NCI-H2227 (cell line): ENCODE measurements around the gene SCN1B.
"Not testable (repeated sequence)": the region's sequence is repeated elsewhere in the genome, so short reads cannot be mapped to it uniquely, and the experiment has no call there.

Experiments
- DNase-seq: peaks from one replicate; lab custom pipeline; 2025; ENCODE audit not compliant: unreplicated experiment; lab: John Stamatoyannopoulos, UW

The SCN1B gene

DNA sequence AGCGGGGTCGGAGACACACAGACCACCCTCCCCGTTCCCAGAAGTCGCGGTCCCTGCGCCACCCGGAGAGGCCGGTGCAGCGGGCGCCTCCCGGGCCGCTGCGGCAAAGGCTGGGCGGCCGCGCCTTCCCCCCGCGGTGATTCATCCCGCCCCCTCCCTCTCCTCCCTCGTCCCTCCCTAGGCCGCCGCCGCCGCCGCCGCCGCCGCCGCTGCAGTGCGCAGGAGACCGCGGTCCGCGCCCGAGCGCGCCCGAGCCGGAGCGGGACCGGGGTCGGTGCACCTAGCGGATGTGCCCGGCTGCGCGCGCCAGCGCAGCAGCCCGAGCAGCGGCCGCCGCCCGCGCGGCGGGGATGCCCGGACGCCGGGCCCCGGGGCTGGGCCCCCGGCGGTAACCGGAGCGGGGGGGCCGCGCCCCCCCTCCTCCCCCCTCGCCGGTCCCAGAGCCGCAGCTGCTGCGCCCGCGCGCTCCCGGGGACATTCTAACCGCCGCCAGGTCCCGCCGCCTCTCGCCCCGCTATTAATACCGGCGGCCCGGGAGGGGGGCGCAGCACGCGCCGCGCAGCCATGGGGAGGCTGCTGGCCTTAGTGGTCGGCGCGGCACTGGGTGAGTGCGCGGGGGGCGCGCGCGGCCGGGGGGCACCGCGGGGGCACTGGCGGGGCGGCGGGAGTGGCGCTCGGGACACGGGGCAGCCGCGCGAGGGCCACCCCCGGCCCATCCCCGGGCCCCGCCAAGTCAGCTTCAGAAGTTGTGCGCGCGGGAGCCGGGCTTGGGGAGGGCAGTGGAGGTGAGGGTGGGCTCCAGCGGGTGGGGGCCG is at the start of gene SCN1B:
Gene SCN1B (plus strand): TSS at position 214 of the 815 bp plus-strand sequence. CDS start 351 bp downstream, at position 565.
- peak; percentile 97 for DNase-seq

DNA sequence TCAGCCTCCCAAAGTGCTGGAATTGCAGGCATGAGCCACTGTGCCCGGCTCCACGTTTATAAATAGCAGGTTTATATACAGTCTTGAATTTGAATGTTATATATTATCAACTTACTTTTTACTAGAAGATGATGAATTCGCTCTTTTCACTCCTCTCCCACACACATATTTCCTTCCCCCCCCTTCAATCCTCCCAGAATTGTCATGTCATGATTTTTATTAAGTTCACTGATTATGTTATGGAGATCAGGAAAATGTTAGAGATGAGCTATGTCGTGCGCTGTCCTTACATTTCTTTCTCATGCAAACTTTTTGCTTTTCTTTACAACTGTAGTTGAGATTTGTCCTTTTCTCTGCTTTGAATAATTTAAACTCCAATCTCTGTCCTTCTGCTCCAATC is 48.0 kb upstream of the SCN1B start:
- DNase-seq: no peak

DNA sequence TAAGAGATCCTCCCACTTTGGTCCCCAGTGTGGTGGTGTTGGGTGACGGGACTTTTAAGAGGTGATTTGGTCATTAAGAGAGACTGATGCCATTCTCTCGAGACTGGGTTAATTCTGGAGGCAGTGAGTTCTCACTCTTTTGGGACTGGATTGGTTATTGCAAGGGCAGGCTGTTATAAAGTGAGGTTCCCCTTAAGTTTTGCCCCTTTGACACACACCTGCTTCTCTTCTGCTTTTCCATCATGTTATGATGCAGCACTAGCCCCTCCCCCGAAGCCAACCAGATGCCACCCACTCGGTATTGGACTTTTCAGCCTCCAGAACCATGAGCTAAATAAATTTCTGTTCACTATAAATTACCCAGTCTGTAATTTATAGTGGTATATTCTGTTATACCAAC is 46.5 kb upstream of the SCN1B start:
- no peak for DNase-seq

DNA sequence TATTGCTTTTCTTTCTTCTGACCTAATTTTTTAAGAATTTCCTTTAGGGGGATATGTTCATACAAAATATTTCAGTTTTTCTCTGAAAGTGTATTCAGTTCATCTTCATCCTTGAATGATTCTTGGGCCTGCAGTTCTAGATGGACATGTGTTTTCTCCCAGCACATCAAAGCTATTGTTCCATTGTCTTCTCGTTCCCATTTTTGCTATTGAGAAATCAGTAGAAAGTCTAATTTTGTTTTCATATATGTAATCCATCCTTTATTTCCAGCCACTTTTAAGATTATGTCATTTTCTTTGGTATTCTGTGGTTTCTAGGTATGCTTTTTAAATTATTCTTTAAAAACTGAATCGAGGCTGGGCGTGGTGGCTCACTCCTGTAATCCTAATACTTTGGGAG is 46.0 kb upstream of the SCN1B start:
- DNase-seq: no peak

DNA sequence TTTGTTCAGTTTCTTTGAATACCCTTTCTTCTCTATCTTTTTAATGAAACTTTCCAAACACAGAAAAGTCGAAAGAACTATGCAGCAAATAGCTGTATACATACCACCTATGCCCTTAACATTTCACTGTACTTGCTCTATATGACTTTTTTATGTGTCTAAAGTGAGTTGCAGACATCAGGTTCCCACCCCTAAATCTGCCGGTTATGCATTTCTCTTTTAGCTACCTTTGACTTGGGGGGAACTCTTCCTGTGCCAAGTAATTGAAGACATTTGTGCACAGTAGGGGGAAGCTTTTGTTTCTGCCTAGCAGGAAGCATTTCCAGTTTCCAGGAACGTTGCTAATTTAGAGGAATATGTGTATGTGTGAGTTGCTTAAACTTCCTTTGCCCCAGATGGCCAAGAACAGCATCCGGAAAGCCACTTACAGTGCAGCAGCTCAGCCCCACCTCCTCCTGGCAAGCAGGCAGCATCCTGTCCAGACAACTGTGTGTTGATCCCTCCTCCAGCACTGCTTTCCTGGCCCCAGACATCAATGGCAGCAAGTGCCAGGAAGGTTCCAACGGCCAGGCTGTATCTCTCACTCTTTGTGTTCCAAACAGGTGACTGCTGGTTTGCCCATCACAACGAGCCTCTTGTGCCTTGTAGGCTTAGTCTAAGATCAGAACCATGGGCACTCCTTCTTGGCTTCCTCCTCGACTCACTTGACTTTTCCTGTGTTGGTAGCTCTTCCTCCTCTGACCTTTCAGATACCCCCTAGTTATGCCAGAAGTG is 44.8 kb upstream of the SCN1B start:
- DNase-seq: no peak

DNA sequence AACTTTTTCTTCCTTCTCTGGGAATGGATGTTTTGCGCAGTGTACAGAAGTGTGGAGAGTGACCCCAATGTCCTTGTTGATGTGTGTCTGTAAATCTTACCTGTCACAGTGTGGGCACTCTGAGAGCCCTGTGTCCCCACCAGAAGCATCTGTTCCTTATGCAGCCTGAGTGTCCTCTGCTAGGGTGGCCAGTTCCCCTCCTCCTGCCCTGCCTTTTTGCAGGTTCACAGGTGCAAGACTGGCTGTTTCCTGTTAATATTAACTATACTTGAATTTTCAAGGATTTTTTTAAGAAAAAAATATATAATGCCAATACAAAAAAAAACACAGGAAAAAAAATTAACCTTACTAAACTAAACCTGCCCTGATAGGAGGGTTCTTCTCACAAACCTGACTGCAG is 42.2 kb upstream of the SCN1B start:
- no peak for DNase-seq

DNA sequence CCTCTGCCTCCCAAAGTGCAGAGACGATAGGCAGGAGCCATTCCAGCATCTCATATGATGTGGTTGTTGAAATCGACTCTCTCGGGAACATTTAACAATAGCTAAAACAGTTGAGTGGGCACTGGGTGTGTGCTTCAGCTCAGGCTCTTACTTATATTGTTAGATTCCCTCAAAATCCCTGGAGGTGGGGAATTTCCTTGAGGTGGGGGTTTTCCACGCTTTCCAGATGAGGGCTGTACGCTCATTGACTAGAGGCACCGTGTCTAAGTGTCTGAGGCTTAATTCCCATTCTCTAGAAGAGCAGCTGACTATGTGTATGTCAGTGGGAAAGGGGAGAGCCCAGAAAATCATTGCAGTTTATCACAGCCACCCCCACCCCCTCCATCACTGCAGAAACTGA is 41.0 kb upstream of the SCN1B start:
- no peak for DNase-seq

DNA sequence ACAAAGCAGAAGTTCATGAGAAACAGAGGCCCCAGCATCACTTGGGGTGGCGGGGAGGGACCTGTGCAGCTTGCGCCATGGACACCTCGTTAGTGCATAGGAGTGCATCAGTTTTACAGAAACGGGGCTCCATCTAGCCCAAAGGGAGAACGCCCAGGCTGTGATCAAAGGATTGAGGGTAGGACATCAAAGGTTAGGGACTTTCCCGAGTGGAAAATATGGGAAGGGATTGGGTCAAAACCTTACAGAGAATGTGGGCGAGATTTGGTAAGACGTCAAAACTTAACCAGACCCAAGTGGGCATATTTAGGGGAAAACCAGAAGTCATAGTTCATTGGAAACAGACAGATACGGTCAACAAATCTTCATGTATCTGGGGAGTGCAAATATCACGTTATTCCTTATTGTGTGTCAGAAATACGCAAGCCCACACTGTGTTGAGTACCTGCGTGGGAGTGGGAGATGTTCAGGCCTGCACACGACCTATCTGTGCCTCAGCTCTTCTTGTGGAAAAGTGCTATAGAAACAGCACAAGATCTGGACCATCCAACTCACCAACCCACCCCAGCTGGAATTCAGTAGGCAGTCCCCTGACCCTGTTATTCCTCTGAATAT is 39.6 kb upstream of the SCN1B start:
- no peak for DNase-seq

DNA sequence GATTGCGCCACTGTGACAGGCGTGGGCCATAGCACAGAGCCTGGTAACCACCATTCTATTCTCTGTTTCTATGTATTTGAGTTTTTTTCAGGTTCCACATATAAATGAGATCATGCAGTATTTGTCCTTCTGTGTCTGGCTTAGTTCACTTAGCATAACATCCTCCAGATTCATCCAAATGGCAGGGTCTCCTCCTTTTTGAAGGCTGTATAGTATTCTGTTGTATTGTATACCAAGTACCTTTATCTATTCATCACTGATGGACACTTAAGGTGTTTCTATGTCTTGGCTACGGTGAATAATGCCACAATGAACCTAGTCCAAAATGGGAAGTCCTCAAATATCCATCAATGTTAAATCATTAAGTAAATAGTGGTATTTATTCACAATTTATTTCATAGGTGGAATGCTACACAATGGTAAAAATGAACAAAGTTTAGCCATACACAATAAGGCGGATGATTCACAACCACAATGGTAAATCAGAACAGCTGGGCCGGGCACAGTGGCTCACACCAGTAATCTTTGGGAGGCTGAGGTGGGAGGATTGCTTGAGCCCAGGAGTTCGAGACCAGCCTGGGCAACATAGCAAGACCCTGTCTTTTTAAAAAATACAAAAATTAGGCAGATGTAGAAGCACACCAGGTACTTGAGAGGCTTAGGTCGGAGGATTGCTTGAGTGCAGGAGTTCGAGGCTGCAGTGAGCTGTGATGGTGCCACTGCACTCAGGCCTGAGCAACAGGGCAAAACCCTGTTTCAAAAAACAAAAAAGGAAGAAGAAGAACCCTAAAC is 38.5 kb upstream of the SCN1B start:
- DNase-seq: no peak

DNA sequence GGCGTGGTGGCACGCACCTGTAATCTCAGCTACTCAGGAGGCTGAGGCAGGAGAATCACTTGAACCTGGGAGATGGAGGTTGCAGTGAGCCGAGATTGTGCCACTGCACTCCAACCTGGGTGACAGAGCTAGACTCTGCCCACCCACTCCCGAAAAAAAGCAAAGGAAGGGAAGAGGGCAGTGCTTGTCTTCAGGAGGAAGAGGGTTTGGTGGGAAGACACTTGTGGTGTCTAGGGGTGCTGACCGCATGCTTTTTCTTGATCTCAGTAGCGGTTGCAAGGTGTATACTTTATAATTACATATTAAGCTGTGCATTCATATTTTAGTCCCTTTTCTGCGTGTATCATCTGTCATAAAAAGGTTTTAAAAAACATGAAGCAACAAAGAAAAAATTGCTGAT is 37.7 kb upstream of the SCN1B start:
- DNase-seq: not testable (repeated sequence)

DNA sequence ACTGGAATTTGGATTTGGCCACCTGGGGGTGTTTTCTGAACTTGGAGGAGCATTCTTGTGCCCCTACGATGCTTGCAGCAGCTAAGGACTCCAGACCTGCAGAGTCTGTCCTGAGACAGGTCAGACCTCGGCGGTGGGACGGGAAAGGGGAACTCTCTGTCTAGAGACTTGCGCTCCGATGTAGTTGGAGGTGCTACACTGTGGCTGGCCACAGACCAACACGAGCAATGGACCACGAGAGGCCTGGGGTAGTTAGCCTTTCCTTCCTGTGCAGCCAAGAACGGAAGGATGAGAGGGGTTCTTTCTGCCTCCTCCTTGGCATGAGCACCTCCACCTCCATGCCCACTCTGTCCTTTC is 36.0 kb upstream of the SCN1B start:
- no peak for DNase-seq

DNA sequence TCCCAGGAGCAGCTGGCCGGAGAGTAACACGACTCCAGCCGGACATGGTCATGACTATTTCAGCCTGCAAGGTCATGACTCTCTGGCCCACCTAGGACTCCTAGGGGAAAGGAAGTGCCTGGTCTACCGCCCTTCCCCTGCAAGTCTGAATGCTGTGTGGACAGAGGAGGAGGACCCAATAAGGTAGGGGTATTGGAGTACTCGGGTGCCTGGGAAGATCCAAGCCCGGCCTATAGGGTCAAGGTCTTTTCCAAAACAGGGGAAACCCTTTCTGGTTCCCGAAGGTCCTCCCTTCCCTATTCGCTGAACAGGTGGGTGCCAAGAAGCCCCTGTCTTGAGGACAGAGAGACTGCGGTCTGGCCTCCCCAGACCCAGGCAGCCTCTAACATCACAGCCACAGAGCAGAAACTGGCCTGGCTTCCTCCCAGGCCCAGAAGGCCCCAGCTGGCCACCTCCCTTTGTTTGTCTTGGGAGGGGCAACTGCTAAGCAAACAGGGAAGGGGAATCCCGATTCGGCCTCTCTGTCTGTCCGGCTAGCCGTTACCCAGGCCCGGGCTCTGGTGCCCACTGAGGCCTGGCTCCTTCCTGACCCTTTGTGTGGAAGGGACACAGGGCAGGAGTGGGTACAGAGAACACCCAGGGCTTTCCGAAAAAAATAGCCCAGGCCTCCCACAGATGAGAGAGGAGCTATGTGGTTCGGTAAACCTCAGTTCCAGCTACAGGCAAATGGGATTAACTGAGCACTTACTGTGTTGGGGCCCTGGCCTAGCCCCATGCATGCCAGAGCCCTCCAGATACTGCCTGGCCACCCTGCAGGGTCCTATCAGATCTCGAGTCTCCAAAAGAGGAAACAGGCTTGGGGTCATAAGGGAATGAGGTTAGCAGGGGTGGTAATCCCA is 35.4 kb upstream of the SCN1B start:
- DNase-seq: no peak

DNA sequence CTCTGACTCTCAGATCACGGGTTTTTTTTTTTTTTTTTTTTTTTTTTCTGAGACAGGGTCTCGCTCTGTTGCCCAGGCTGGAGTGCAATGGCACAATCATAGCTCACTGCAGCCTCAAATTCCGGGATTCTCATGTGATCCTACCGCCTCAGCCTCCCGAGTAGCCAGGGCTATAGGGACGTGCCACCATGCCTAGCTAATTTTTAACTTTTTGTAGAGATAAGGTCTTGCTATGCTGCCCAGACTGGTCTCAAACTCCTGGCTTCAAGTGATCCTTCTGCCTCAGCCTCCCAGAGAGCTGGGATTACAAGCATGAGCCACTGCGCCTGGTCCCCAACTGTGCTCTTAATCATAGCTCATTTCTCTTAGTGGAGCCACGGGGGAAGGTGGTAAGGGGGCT is 34.7 kb upstream of the SCN1B start:
- DNase-seq: no peak

DNA sequence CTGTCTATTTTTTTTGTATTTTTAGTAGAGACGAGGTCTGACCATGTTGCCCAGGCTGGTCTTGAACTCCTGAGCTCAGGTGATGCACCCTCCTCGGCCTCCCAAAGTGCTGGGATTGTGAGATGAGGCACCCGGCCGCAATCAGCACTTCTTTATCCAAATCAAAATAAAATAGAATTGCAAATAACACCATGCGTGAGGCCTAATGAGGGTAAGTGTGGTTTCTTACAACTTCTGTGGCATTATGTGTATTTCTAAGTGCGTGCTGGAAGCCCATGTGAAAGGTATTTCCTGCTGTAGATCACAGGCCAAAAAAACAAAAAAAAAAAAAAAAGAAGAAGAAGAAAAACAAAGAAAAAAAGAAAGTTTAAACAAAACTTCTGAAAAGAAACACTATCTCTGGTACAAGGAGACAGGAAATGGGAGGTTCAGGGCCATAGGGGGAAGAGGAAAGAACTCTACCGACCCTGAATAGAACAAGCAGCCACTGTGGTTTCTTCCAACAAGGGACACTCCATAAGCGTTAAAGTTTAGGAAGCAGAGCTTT is 33.1 kb upstream of the SCN1B start:
- no peak for DNase-seq

DNA sequence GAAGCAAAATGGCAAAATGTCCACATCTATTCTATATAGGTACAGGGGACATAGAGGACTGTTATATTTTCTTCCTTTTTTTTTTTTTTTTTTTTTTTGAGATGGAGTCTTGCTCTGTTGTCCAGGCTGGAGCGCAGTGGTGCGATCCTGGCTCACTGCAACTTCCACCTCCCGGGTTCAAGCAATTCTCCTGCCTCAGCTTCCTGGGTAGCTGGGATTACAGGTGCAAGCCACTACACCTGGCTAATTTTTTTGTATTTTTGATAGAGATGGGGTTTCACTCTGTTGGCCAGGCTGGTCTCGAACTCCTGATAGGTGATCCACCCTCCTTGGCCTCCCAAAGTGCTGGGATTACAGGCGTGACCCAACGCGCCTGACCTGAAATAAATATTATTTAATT is 32.0 kb upstream of the SCN1B start:
- not testable (repeated sequence) for DNase-seq

DNA sequence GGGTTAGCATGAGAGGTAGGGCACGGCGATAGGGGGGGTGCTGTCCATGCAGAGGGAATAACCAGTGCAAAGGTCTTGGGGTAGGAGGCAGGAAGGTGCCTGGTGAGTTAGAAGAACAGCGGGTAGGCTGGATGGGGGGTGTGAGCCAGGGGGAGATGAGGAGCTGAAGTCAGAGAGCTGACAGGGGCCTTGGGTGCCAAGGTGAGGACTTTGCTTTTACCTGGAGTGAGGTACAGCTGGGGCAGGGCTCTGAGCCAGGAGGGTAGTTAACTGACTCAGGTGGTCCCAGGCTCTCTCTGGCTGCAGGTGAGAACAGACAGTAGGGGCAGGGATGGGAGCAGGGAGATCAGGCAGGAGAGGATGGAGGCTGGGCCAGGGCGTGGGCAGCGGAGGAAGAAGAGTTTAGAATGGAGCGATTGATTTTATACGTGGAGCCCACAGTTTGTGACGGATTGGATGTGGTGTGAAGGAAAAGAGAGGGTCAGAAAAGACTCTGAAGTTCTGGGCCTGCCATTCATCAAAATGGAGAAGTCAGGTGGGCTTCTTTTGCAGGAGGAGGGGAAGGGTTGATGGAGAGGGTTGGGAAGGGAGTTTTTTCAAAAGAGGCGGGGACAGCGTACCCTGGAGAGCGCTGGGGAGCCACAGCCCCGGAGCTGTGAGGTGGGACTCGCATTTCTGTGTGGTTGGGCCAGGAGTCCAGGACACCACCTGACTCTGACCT is 31.3 kb upstream of the SCN1B start:
- DNase-seq: peak; percentile 94

DNA sequence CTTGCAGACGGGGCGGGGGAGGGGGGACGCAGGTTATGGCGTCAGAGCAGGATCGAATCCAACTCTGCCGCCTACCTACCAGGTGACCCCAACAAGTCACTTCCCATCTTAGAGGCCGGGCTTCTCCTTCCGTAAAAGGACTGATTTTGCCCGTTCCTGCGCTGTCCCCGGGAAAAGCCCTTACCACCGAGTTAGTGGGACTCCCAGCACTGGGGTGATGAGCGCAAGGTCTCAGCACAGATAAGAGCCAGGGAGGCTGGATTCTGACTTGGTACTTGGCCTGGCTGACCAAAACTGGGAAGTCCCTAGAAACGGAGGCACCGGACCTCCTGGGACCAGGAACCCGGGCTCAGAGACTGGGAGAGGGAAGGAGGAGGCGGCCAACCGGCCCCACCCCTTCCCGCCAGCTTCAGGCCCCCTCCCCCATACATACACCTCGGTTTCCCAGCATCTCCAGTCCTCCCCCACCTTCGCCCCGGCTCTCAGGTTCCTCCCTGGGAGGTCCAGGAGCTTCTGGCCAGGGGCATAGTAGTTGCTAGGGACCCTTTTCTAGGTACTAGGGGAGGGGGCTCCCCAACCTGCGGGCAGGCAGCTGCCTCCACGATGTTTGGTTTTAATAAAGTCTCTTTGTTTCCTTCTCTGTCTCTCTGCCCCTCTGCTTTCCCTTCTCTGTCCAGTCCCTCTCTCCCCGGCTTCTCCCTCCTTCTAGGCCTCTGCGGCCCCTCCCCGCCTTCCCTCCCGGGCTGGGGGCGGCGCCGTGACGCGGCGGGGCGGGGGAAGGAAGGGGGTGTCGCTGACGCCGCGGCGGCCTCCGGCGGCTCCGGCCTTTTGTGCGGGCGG is 30.6 kb upstream of the SCN1B start, which contains the start of gene GRAMD1A:
Gene GRAMD1A (plus strand): TSS at position 826 of the 840 bp plus-strand sequence. CDS start 156 bp downstream, outside the sequence.
- DNase-seq: peak; percentile 100

DNA sequence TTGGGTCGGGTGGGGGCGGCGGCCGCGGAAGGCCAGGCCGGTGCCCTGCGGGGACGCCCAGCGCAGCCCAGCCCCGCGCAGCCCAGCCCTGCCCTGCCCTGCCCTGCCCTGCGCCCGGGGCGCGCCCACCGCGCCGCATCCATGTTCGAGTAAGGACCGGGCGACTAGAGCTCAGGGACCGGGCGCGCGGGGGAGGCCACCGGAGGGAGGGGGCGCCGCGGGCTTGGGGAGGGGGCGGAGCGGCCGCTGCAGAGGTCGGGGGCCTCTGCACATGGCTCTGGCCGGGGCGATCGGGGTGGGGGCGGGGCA is 30.0 kb upstream of the SCN1B start:
- no peak for DNase-seq
